GM19438 (cell line): ENCODE data around the gene DDX10.
"Not testable (repeated sequence)": the region's sequence is repeated elsewhere in the genome, so short reads cannot be mapped to it uniquely, and the experiment has no call there.

Experiments used
- ATAC-seq: cut with Tn5 transposase; IDR thresholded peaks from one replicate; pipeline ENCODE4 v1.9.1; 2021; ENCODE audit warnings: low read depth; ENCODE audit not compliant: unreplicated experiment

The DDX10 gene

DNA sequence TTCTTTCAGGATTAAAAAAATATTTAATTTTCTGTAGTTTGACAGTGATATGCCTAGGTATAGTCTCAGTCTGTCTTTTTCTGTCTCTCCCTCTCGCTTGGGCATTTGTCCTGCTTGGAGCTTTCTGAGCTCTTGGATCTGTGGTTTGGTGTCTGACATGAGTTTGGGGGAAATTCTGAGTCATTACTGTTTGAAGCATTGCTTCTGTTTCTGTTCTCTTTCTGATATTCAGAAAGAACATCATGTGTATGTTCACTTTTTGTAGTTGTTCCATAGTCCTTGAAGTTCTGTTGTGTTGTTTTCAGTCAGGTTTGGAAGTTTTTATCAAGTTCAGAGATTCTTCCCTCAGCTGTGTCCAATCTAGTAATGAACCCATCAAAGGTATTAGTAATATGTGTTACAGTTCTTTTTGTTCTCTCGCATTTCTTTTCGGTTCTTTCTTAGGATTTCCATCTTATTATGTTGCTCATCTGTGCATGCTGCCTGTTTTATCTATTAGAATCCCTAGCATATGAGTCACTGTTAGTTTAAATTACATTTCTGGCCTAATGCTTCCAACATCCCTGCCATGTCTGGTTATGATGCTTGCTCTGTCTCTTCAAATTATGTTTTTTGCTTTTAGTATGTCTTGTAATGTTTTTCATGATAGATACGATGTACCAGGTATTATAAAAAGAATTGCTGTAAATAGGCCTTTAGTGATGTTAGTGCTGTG is 48.4 kb downstream of the DDX10 start:
- ATAC-seq, result no peak

DNA sequence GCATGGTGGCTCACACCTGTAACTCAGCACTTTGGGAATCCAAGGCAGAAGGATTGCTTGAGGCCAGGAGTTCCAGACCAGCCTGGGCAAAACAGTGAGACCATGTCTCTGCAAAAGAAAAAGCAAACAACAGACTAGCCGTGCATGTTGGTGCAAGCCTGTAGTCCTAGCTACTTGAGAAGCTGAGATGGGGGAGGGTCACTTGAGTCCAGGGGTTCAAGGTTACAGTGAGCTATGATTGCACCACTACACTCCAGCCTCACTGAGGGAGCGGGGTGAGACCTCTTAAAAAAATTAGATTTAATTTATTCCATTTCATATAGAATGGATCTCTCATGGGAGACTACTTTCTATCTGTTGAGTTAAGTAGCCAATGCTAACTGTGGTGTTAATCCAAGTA is 50.4 kb downstream of the DDX10 start:
- no peak for ATAC-seq

DNA sequence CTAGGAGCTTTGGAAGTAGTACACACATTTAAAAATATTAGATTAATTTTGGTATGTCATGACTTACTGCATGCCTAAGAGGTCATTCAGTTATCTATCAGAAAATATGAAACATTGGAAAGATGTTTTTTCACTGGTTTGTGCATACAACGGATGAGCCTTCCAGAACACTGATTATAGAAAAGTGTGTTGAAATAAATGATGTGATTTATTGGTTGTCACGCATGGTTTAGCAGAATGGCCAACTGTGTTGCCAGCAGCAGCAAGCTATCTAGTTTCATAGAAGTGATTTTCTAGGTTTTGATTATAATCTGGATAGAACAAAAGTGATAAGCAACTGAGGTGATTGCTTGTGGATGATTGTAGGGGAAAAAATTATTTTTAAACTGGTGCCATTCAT is 53.6 kb downstream of the DDX10 start:
- no peak for ATAC-seq

DNA sequence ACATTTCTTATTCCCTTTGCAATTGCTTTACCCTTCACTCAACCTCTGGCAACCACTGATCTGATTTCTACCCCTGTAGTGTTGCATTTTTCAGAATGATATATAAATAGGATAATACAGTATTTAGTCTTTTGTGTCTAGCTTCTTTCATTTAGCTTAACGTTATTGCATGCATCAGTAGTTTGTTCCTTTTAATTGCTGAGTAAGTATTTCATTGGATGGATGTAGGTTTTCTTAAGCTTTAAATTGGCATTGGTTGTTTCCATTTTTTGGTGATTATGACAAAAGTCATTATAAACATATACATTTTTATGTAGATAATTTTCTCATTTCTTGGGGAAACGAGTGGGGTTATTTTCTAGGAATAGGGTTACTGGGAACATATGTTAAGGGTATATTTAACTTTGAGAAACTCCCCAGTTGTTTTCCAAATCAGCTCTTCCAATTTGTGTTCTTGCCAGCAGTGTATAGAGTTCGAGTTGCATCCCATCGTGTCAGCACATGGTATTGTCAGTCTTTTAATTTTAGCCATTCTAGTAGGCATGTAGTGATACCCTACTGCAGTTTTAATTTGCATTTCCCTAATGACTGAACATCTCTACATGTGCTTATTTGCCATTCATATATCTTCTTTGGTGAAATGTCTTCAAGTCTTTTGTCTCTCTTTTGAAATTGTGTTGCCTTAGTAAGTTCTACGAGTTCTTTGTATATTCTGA is 60.3 kb downstream of the DDX10 start:
- no peak for ATAC-seq

DNA sequence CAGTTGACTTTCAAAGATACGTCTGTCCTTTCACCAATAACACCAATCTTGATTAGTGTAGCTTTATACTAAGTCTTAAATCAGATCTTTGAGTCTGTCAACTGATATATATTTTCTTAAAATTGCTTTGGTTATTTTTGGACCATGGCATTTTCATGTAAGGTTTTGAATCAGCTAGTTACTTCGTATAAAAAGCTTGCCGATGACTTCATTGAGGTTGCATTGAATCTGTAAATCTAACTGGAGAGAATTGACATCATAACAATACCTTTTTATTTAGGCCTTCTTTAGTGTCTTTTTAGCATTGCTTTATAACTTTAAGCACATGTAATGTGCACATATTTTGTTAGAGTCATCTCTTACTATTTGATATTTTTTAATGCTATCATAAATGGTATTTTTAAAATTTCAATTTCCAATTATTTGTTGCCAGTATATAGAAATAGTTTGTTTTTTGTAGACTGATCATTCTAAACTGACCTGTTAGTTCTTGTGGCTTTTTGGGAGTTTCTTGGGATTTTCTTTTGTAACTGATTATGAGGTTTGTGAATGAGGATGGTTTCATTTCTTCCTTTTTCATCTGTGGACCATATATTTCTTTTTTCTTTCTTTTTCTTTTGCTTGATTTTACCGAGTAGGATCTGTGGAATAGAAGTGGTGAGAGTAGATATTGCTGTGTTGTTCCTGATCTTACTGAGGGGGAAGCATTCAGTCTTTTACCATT is 61.4 kb downstream of the DDX10 start:
- ATAC-seq, result no peak

DNA sequence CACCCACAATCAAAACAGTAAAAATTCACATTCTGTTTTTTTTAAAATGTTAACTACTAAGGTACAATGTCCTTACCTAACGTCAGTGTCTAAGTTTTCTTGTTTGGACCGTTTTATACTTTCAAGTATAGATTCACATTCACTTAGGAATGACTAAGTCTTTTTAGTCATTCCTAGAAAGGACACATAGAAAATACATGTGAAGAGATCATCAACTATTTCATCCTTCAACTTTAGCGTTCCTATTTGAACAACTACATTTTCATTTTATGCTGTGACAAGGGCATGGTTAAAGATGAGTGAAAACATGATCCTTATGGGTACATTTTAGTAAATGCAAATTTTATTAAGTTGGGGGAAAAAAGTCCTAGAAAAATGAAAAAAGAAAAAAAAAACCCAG is 62.8 kb downstream of the DDX10 start:
- ATAC-seq, result no peak

DNA sequence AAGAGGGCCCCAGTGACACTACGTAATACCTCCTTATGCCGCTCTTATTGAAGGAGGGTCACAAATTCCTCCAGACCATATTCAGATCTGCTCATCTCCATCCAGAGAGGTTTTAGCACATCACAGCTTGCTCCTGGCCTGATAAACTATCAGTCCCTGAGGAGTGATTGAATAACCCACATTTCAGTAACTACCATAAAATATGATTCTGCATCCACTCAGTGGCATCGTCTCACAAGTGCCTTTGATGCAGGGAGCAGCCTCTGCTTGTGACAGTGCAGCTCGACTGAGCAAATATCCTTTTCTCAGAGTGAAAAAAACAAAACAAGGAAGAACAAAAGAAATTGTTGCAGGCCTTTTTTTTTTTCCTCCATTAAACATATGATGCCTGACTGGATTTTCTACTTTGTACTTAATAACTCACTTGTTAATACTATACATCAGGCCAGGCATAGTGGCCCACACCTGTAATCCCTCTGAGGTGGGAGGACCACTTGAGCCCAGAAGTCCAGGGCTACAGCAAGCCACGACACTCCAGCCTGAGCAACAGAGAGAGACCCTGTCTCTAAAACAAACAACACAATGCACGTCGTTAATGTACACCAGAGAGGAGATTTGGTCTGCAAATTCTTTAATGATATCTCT is 64.5 kb downstream of the DDX10 start:
- no peak for ATAC-seq

DNA sequence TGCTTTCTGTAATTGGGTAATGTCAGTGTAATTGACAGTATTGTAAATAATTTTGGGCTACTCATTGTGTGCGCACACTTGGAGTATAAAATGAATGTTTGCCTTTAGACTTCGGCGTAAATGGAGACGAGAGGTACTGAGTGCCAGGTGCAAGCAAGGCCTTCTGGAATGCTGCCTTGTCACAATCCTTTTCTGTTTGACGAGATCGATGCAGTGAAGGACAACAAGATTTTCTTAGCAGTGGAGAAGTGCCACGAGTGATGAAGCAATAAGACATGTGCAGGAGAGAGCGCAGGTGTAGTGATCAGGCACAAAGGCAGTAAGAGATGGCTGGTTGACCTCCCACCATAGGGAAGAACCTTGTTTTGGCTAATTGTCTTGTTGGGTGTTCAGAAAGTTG is 67.5 kb downstream of the DDX10 start:
- no peak for ATAC-seq

DNA sequence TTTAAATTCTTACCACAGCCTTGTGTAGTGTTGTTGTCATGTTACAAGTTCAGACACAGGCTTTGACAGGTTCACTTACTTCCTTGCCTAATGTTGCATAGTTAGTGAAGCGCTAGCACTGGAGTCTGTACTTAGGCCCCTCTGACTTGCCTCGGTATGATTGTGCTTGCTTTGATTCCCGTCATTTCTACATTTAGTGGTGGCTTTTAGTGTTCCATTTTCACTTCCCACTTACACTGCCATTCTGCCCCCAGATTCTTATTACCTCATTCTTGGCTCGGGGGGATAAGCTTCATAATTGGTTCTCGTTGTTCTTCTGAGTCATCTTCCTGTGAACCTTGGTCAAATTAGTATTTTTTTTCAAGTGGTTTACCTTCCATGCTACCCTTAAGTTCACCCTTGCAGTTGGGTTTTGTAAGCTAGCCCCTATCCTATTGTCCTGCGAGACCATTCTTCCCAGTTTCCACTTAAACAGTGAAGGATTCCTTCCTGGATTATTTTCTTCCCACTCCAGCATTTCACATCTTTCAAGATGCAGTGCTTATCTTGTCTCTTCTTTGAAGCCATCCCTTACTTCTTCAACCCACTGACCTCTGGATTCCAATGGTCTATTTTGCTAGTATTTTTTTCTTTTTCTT is 68.7 kb downstream of the DDX10 start:
- peak; percentile 83 for ATAC-seq

DNA sequence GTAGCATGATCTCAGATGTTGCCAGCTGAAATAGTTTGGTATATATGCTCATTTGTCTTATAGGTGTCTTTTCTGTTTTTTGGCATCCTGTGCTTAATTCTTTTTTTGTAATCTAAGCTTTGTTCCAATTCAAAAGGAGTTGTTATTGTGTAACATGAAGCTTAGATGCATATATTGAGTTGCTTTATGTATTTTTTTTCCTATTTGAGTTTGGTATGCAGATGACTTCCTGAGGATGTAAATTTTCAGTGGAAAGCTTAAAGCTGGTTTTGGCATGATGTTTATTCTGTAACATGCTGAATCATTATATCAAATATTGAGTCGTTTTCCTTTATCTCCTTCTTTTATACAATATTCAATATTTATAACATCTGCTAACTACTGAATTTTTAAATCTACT is 69.4 kb downstream of the DDX10 start:
- no peak for ATAC-seq

DNA sequence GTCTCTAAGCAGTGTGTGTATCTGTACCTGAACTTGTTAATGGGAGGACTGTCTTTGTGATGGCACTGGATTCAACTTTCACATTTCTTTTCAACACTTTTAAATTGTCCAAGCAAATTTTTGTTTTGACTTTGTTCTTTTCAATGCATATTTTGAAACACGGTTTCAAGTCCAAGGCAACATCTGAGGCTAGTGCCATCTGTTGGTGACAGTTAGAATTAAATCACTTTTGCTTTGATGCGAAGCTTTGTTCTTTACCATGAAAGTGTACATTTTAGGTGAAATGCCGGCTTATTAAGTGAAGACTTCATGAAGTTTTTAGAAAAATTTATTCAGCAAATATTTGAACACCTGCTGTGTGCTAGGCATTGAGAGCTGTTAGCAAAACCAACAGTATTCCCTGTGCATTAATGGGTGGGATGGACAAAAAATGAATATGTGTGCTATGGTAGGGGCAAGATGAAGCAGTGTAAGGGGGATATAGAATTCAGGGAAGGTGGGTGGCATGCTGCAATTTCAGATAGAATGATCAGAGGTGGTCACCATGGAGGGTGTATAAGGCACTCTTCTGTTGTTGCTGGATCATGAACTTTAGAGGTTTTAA is 70.2 kb downstream of the DDX10 start:
- no peak for ATAC-seq

DNA sequence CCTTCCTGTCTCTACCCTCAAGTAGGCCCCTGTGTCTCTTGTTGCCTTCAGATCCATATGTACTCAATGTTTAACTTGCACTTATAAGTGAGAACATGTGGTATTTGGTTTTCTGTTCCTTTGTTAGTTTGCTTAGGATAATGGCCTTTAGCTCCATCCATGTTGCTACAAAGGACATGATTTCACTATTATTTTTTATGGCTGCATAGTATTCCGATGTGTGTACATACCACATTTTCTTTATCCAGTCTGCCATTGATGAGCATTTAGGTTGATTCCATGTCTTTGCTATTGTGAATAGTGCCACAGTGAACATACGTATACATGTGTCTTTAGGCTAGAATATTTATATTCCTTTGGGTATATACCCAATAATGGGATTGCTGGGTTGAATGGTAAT is 75.3 kb downstream of the DDX10 start:
- ATAC-seq, result not testable (repeated sequence)

DNA sequence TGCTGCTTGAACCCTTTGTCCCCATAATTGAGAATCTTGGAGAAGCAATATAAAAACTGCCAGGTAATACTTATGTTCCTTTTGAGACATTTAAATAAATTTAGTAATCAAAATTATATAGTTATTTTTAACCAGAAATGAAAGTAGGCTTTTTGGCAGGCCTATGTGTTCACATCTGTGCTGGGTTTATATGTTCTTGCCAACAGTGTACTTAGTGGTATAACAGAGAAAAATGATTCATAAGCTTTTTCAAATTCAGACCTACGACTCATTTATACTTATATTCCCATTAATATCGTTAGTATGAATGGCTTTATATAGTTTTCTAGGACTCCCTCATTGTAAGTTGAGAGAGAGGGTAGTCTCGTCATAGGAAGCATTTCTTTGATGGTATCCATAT is 79.0 kb downstream of the DDX10 start:
- no peak for ATAC-seq

DNA sequence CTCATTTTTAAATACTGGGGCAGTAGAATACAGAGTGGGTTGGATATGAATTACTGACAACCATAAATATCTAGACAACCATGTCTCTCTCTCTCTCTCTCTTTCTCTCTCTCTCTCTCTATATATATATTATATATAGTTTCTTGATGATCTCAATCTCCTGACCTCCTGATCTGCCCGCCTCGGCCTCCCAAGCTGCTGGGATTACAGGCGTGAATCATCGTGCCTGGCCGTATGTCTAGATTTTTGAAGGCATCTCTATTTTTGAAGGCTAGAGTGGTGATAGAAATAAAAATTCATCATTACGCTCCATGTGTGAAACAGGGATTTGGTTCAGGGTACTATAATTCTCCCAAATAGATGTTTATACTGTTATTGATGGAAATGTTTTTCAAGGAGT is 84.1 kb downstream of the DDX10 start:
- no peak for ATAC-seq

DNA sequence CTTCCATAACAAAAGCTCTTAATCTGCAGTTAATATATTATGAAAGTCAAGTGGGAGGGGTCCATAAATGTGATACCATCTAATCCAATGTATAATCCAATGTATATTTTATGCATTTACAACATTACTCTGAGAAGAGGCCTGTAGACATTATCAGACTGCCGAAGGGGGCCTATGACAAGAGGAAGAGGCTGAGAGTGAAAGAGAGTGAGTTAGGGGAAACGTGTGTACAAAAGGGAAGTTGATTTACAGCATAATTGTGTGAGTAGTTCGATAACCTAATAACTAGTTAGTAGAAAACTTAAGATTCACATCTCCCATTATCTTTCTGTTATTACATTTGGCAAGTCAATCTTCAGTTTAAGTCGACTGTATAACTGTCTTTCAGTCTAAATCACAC is 86.6 kb downstream of the DDX10 start:
- no peak for ATAC-seq

DNA sequence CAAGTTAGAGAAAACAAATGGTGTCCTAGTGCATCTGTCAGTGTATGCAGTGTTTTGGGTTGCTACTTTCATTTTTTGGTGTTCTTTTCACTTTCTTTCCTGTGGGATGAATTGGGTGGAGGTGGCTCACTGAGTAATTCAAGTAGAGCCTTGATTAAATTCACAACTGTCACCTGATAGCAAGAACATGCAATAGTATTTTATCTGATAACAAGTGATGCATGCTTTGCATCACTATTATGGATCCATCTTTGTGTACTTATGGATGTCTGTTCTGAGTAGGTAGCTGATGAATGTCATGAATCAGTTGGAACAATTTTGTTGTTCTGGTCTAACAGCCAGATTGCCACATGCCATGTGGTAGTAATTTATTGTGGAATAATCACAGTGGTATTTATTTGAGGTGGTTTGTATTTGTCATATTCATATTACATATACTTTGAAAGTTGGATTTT is 87.5 kb downstream of the DDX10 start:
- ATAC-seq, result no peak

DNA sequence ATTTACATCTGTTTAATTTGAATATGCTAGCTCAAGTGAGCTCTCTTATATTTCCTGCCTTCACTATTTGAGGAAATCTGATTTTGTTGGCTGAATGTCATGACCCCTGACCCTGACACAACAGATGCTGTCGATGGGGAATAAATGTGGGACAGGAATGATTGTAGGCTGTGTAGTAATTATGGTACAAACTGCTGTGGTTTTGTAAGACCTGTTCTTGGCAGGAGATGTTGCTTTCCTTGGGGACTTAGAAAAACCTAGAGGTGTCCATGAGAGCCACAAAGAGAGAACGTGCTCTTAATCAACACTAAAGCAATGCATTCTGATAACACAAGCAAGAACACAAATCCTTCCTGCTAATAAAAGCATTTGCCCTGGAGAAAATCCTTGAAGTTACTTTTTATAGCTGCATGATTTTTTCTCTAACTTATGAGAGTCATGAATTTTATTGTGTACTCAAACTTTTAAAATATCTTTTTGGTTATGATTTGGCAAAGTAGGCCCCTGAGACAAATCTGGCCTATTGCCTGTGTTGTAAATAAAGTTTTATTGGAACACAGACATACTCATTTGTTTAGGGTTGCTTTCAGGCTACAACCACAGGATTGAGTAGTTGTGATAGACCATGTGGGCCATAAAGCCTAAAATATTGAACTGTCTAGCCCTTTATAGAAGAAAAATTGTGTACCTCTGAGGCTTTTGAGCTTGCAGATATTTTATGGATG is 90.2 kb downstream of the DDX10 start:
- ATAC-seq, result no peak

DNA sequence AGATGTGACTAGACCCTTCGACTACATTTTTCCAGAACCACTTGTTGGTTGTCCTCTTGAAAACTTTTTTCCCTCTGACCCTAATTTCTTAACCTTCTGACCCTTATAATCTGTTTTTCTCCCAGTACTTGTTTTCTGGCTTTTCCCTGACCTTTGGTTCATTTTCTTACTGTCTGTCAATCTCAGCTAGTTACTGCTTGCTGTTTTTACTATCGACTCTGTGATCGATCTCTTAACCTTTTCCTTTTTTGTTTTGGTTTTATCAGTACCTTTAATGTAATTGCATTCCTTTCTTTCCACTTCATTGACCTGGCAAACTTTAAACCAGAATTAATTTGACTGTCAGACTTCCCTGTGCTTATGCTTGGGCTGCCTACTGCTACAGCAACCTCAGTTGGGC is 92.8 kb downstream of the DDX10 start:
- ATAC-seq, result no peak

DNA sequence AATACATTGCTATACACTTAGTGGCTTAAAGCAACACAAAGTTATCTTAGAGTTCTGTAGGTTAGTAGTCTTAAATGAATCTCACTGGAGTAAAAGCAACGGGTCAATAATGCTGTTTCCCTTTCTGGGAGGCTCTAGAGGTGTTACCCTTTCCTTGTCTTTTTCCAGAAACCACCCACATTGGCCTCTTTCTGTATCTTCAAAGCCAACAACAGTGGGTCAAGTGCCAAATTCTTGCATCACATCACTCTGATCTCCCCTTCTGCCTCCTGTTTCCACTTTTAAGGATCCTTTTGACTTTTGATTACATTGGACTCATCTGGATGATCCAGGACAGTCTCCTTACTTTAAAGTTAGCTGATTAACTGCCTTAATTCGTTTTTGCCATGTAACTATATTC is 93.6 kb downstream of the DDX10 start:
- no peak for ATAC-seq
